K562 treated with DMSO at 1 percent for 48 hours (cell line): ENCODE data around the gene TAS2R14. TPM values are rescaled to one million over a fixed set of nuclear protein-coding genes. Genes with fewer than 3 reads are reported as not detected.

Source experiments
- total RNA-seq: library from RNA; unstranded; fragments of 300-600 nt; gene quantifications from 2 replicates; pipeline ENCODE4 v1.2.3, GENCODE V29; 2022; ENCODE audit warnings: low replicate concordance; ENCODE audit errors: extremely low read depth

TAS2R14 gene, protein sequence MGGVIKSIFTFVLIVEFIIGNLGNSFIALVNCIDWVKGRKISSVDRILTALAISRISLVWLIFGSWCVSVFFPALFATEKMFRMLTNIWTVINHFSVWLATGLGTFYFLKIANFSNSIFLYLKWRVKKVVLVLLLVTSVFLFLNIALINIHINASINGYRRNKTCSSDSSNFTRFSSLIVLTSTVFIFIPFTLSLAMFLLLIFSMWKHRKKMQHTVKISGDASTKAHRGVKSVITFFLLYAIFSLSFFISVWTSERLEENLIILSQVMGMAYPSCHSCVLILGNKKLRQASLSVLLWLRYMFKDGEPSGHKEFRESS
- not detected in 2 replicates for total RNA-seq

DNA sequence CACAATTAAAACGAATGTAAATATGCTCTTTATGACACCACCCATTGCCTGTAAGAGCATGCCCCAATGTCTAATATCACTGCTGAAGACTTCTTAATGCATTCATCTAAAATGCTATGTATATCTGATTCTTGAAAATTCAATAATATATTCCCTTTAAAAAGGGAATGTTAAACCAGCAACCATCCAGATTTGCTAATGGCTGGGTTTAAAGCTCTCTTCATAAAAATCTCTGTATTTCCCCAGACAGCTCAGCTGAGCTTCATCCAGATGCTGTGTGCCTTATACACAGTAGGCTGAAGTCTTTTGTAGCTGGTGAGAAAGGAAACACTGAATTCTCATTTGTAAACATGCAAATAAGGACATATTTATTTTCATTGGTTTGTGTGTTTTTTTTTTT lies at the start of gene TAS2R14:
TSS of gene TAS2R14 (minus strand) at position 101 of the 400 bp plus-strand sequence. CDS start at position 45, 56 bp downstream.

DNA sequence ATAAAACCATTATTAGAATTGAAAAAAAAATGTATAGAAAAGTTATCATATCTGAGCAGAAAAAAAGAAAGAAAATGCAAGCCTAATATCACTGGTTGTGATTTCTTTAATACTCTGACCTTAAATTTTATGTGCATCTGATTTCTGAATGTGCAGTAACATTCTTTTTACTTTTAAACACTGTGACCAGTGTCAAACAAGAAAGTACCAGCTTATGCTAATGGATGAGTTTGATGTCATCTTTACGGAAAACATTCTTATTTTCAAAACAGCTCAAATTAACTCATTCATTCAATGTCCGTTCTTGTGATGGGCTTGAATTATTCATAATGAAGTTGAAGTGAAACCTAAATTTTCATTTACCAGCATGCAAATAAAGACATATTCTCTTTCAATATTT lies 47.7 kb upstream of the TAS2R14 start, which contains the start of gene TAS2R50:
TSS of gene TAS2R50 (minus strand) at position 101 of the 400 bp plus-strand sequence. CDS start at position 49, 52 bp downstream.

DNA sequence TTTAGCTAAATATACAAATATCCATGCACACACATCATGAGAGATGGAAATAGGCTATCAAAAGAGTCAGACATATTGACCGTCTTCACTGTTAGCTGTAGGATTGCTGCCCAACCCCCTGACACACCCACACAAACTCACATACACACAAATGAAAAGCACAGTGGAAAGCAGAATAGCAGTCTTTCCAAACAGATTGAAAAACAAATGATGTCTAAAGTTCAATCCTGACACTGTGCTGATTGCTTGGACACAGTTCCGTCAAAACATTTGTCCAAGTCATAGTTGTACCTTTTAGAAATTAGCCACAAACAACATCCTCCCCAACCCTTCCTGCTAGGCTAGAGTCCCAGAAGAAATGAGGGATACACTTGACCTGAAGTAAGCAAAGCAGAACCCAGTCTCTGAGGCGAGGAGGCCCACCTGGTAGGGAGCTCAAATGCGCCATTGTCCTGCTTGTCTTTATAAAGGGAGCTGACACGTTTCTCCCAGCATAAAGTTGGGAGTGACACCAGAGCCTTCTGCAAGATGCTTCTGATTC lies 10.2 kb downstream of the TAS2R14 start, which contains the start of gene PRH2:
TSS of gene PRH2 (plus strand) at position 491 of the 541 bp plus-strand sequence. CDS start at position 529, 38 bp downstream.

DNA sequence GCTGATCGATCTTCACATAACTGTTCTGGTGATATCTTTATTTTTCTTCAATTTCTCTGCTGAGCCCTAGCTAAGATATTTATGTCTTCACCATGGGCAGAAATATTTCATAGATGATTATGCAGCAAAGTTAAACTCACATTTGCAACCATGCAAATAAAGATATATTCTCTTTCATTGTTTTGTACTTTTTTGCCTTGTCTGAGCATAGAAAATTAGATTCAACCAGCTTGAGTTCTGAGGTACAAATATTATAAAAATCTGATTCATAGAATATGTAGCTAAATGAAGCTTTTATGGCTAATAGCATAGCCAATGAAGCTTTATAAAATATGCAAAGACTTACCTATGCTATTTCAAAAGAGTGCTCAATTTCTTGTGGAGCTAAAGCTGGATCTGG lies 29.6 kb downstream of the TAS2R14 start, which contains the start of gene TAS2R13:
TSS of gene TAS2R13 (minus strand) at position 101 of the 400 bp plus-strand sequence. CDS start 264 bp downstream, outside the sequence.

Other genes with a start within 250 kb of the TAS2R14 start
- gene YBX3, start 215.9 kb downstream of the TAS2R14 start, total RNA-seq = not detected in 2 replicates
- gene TAS2R7, start 136.6 kb downstream of the TAS2R14 start, total RNA-seq = not detected in 2 replicates
- gene TAS2R8, start 132.0 kb downstream of the TAS2R14 start, total RNA-seq = not detected in 2 replicates
- gene TAS2R9, start 129.1 kb downstream of the TAS2R14 start, total RNA-seq = not detected in 2 replicates
- not detected in 2 replicates for gene TAS2R10, start 112.9 kb downstream of the TAS2R14 start, total RNA-seq
- not detected in 2 replicates for gene PRR4, start 89.8 kb downstream of the TAS2R14 start, total RNA-seq
- gene PRH1, start 55.0 kb downstream of the TAS2R14 start, total RNA-seq = not detected in 2 replicates
- gene TAS2R13, start 29.7 kb downstream of the TAS2R14 start, total RNA-seq = not detected in 2 replicates
- gene PRH2, start 10.0 kb downstream of the TAS2R14 start, total RNA-seq = not detected in 2 replicates
- gene TAS2R50, start 47.6 kb upstream of the TAS2R14 start, total RNA-seq = not detected in 2 replicates
- not detected in 2 replicates for gene TAS2R20, start 59.0 kb upstream of the TAS2R14 start, total RNA-seq
- not detected in 2 replicates for gene TAS2R19, start 83.4 kb upstream of the TAS2R14 start, total RNA-seq
- gene TAS2R31, start 92.1 kb upstream of the TAS2R14 start, total RNA-seq = not detected in 2 replicates
- not detected in 2 replicates for gene TAS2R46, start 123.0 kb upstream of the TAS2R14 start, total RNA-seq
- not detected in 2 replicates for gene TAS2R43, start 153.1 kb upstream of the TAS2R14 start, total RNA-seq
- not detected in 2 replicates for gene TAS2R30, start 195.4 kb upstream of the TAS2R14 start, total RNA-seq
- gene SMIM10L1, start 231.9 kb upstream of the TAS2R14 start, total RNA-seq = not detected in 2 replicates
- not detected in 2 replicates for gene TAS2R42, start 247.7 kb upstream of the TAS2R14 start, total RNA-seq